OCI-LY3 (cell line): ENCODE measurements around the gene RHOT2.

Source experiments
- H2AFZ ChIP-seq: fragments of 200-600, 300-600 bp; shearing (Covaris generic); 2 replicates; pipeline ENCODE4 v1.6.0; 2014; ENCODE audit warnings: antibody characterized with exemption, low read depth, low read length
- H3K27ac ChIP-seq: fragments of 200-600, 300-600 bp; sonication (generic); 2 replicates; pipeline ENCODE4 v1.5.1; 2014; ENCODE audit warnings: mild to moderate bottlenecking, low read length, moderate library complexity, mixed read lengths
- H3K27me3 ChIP-seq: fragments of 200-600, 300-600 bp; sonication (generic); 2 replicates; pipeline ENCODE4 v1.6.1; 2014; ENCODE audit warnings: low read depth, low read length, mixed read lengths
- H3K36me3 ChIP-seq: fragments of 200-600, 300-600 bp; sonication (generic); replicated peaks from 2 replicates; pipeline ENCODE3; 2014; ENCODE audit warnings: low read depth, low read length, mixed read lengths
- H3K4me1 ChIP-seq: fragments of 300-600, 200-600 bp; sonication (generic); 2 replicates; pipeline ENCODE4 v1.6.1; 2014; ENCODE audit warnings: low read length, mixed read lengths
- H3K4me2 ChIP-seq: fragments of 200-600, 300-600 bp; sonication (generic); 2 replicates; pipeline ENCODE4 v1.6.1; 2014; ENCODE audit warnings: low read length, mixed read lengths
- H3K4me3 ChIP-seq: fragments of 300-600, 200-600 bp; sonication (generic); 2 replicates; pipeline ENCODE4 v1.5.1; 2014; ENCODE audit warnings: antibody characterized with exemption, mild to moderate bottlenecking, low read length, moderate library complexity
- H3K79me2 ChIP-seq: fragments of 300-600, 200-600 bp; shearing (Covaris generic); 2 replicates; pipeline ENCODE4 v1.6.1; 2014; ENCODE audit warnings: mild to moderate bottlenecking, low read length, mixed read lengths
- H3K9ac ChIP-seq: fragments of 300-600, 200-600 bp; shearing (Covaris generic); 2 replicates; pipeline ENCODE4 v1.6.0; 2014; ENCODE audit warnings: mild to moderate bottlenecking, low read length, moderate library complexity
- H3K9me3 ChIP-seq: fragments of 200-600, 300-600 bp; shearing (Covaris generic); 2 replicates; pipeline ENCODE4 v1.6.1; 2014; ENCODE audit warnings: low read length, mixed read lengths; ENCODE audit not compliant: insufficient read depth
- H4K20me1 ChIP-seq: fragments of 200-600, 300-600 bp; sonication (generic); 2 replicates; pipeline ENCODE4 v1.6.1; 2016; ENCODE audit warnings: low read length, mixed read lengths; ENCODE audit not compliant: insufficient read depth
- EZH2phosphoT487 ChIP-seq: fragments of 200-600 bp; shearing (Covaris generic); IDR thresholded peaks from 2 replicates; pipeline ENCODE4 v1.6.1; 2018; ENCODE audit warnings: antibody characterized with exemption, mixed run types, low read depth
- TF ChIP-seq, protein P1 (sequence below): fragments of 200-600, 300-600 bp; sonication (generic); IDR thresholded peaks from 2 replicates; pipeline ENCODE4 v1.5.1; 2014; ENCODE audit warnings: antibody characterized with exemption, low read length, low read depth

RHOT2 gene

DNA sequence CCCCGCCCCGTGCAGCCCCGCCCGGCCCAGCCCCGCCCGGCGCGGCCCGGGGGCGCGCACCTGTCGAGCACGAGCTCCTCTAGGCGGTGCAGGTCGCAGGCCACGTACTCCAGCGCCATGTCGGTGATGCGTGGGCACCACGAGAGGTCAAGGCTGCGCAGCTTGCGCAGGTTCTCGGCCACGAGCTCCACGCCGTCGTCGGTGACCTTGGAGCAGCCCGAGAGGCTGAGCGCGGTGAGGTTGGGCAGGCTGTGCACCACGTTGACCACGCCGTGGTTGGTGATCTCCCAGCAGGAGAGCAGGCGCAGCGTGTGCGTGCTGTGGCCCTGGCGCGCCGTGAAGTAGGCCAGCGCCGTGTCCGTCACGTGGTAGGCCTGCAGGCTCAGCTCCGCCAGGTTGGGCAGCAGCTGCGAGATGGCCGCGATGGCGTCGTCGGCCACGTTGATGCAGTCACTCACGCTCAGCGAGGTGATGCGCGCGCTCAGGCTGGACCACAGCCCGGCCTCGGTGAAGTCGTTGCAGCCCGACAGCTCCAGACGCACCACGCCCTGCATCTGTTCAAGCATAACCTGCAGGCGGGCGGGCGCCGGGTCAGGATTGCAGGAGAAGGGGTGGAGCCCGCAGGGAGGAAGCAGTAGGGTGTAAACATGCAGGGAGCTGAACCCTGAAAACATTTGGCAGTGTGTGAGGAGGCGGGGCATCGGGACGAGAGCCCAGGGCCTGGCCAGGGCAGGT is 27.6 kb downstream of the RHOT2 start:
- Histone ChIP-seq H3K27me3 (no peaks in the 10 kb centered on the region), H4K20me1 (no peaks in the 10 kb centered on the region), H3K36me3 (no peaks in the 10 kb centered on the region), H3K79me2 (no peaks in the 10 kb centered on the region), H2AFZ (peak overlapping the region; percentile 54; the same call in 1 of the 2 replicates), H3K4me2 (peak overlapping the region; percentile 79), H3K9me3 (no peaks in the 10 kb centered on the region), H3K4me3 (peak overlapping the region; percentile 87), H3K27ac (peak overlapping the region; percentile 32; the same call in 1 of the 2 replicates), H3K4me1 (no peaks in the 10 kb centered on the region), H3K9ac (peak overlapping the region; percentile 72)
- no peak for TF ChIP-seq EZH2phosphoT487
- TF ChIP-seq, protein P1, sequence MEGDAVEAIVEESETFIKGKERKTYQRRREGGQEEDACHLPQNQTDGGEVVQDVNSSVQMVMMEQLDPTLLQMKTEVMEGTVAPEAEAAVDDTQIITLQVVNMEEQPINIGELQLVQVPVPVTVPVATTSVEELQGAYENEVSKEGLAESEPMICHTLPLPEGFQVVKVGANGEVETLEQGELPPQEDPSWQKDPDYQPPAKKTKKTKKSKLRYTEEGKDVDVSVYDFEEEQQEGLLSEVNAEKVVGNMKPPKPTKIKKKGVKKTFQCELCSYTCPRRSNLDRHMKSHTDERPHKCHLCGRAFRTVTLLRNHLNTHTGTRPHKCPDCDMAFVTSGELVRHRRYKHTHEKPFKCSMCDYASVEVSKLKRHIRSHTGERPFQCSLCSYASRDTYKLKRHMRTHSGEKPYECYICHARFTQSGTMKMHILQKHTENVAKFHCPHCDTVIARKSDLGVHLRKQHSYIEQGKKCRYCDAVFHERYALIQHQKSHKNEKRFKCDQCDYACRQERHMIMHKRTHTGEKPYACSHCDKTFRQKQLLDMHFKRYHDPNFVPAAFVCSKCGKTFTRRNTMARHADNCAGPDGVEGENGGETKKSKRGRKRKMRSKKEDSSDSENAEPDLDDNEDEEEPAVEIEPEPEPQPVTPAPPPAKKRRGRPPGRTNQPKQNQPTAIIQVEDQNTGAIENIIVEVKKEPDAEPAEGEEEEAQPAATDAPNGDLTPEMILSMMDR: no peak

DNA sequence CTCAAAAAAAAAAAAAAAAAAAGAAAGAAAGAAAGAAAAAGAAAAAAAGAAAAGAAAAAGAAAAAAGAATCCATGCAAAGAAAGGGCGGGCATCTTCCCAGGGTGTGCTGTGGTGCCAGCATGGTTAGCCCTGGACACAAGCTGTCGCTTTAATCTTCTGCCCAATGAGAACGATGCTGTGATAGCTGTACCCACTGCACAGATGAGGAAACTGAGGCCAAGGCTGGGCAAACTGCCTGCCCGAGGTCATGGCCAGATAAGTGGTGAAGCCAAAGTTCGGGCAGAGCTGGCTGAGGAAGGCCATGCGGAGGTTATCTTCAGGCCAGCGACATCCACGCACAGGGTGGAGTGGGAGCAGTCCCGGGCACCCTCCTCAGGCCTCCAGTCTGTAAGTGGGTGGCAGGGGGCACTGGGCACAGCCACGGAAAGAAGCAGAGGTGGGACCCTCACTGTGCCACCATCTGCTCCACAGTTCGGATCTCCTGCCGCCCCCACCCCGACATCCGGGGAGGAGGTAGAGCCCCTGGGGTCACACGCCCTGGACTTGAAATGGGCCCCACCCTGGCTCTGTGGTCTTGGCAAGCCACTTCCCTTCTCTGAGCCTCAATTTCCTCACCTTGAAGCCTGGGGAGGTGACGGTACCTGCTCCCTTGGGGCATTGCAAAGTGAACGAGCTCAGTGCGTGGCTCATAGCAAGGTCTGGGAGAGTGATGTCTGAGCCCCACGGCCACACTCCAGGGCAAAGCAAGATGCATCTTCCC is 31.2 kb downstream of the RHOT2 start:
- no peaks in the 10 kb centered on the region for H3K79me2 ChIP-seq
- H4K20me1 ChIP-seq: no peaks in the 10 kb centered on the region
- H3K36me3 ChIP-seq: no peaks in the 10 kb centered on the region
- H3K4me2 ChIP-seq: no peak overlapping the region
- no peak overlapping the region for H2AFZ ChIP-seq
- no peaks in the 10 kb centered on the region for H3K27me3 ChIP-seq
- H3K4me3 ChIP-seq: no peak overlapping the region
- H3K4me1 ChIP-seq: no peaks in the 10 kb centered on the region
- H3K9me3 ChIP-seq: no peaks in the 10 kb centered on the region
- TF ChIP-seq, protein P1: no peak
- TF ChIP-seq EZH2phosphoT487: no peak
- no peak overlapping the region for H3K27ac ChIP-seq
- H3K9ac ChIP-seq: no peak overlapping the region

GRCh38 chr16:700684-701584 is 33.0 kb downstream of the RHOT2 start:
- H3K4me3 ChIP-seq: no peak overlapping the region
- H3K36me3 ChIP-seq: no peaks in the 10 kb centered on the region
- no peaks in the 10 kb centered on the region for H3K79me2 ChIP-seq
- no peak overlapping the region for H3K9ac ChIP-seq
- H2AFZ ChIP-seq: no peak overlapping the region
- no peaks in the 10 kb centered on the region for H3K4me1 ChIP-seq
- no peak for TF ChIP-seq EZH2phosphoT487
- TF ChIP-seq, protein P1: no peak
- H3K27ac ChIP-seq: no peak overlapping the region
- no peak overlapping the region for H3K4me2 ChIP-seq
- no peaks in the 10 kb centered on the region for H3K27me3 ChIP-seq
- H4K20me1 ChIP-seq: no peaks in the 10 kb centered on the region
- H3K9me3 ChIP-seq: no peaks in the 10 kb centered on the region

- Histone ChIP-seq H3K27me3 (no peaks in the 10 kb centered on the region), H3K9ac (no peak overlapping the region), H3K79me2 (no peaks in the 10 kb centered on the region), H3K9me3 (no peaks in the 10 kb centered on the region), H3K4me1 (no peaks in the 10 kb centered on the region), H2AFZ (no peak overlapping the region), H3K27ac (no peak overlapping the region), H3K4me3 (no peak overlapping the region), H3K4me2 (no peak overlapping the region), H3K36me3 (no peaks in the 10 kb centered on the region), H4K20me1 (no peaks in the 10 kb centered on the region)
- TF ChIP-seq, protein P1: no peak
- no peak for TF ChIP-seq EZH2phosphoT487
Observed at GRCh38 chr16:702341-702740, 34.4 kb downstream of the RHOT2 start.
